Measurements from ENCODE around the gene CRKL.

CRKL gene

GRCh38 chr22:20986365-20986764, 69.2 kb downstream of the CRKL start:
- DNase-seq: no peak

- DNase-seq: no peak
Observed at GRCh38 chr22:20987375-20987774, 70.2 kb downstream of the CRKL start.

GRCh38 chr22:20988573-20989322, 71.5 kb downstream of the CRKL start:
- no peak for DNase-seq

GRCh38 chr22:20989323-20990138, 72.3 kb downstream of the CRKL start:
- no peak for DNase-seq

- no peak for DNase-seq
Observed at GRCh38 chr22:20990184-20991180, 73.3 kb downstream of the CRKL start.

GRCh38 chr22:20991252-20992055, 74.2 kb downstream of the CRKL start:
- DNase-seq: no peak

GRCh38 chr22:20992056-20992442, 74.8 kb downstream of the CRKL start:
- DNase-seq: no peak

- no peak for DNase-seq
Observed at GRCh38 chr22:20992456-20993303, 75.5 kb downstream of the CRKL start.

GRCh38 chr22:20993304-20994127, 76.3 kb downstream of the CRKL start:
- DNase-seq: no peak

- no peak for DNase-seq
Observed at GRCh38 chr22:20994128-20994901, 77.1 kb downstream of the CRKL start.

GRCh38 chr22:20994902-20995241, 77.7 kb downstream of the CRKL start:
- no peak for DNase-seq

- DNase-seq: no peak
Observed at GRCh38 chr22:20995329-20996030, 78.3 kb downstream of the CRKL start.

- no peak for DNase-seq
Observed at GRCh38 chr22:20996031-20996410, 78.8 kb downstream of the CRKL start.

GRCh38 chr22:20996598-20997535, 79.7 kb downstream of the CRKL start:
- DNase-seq: no peak

- DNase-seq: no peak
Observed at GRCh38 chr22:20997536-20998257, 80.5 kb downstream of the CRKL start.

- no peak for DNase-seq
Observed at GRCh38 chr22:20998411-20999336, 81.5 kb downstream of the CRKL start.
